SH-SY5Y (cell line): Measurements from ENCODE around the gene SLC15A1.

ENCODE experiments used
- GATA2 ChIP-seq: IDR thresholded peaks from 2 replicates; pipeline ENCODE4 v1.6.1; 2011; ENCODE audit warnings: mild to moderate bottlenecking, low read depth, low read length
- GATA3 ChIP-seq: IDR thresholded peaks from 2 replicates; pipeline ENCODE4 v1.6.1; 2011; ENCODE audit warnings: low read depth, mild to moderate bottlenecking, low read length, moderate library complexity

DNA sequence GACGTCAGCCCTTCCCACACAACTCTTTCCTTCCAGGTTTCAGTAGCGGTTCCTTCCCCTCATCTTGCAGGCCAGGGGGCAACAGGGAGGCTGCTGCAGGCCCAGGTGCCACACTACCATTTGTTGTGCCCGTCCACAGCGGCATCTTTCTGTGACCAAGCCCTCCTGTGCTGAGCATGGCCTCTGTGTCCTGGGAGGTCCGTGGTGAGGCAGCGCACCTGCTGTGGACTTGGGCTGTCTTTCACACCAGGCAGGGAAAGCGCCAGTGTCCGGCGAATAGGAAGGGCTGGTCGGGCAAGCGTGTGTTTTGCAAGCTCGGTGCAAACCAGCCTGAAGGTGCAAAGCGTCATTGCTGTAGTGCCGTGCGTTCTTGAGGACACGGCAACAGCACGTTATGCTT lies 21.4 kb downstream of the SLC15A1 start:
- TF ChIP-seq GATA2 (no peak), GATA3 (no peak)
